ENCODE results near the gene ENPP7.
A peak's percentile ranks its signal among the peaks of the same experiment; 100 is the strongest.

ENPP7 gene

DNA sequence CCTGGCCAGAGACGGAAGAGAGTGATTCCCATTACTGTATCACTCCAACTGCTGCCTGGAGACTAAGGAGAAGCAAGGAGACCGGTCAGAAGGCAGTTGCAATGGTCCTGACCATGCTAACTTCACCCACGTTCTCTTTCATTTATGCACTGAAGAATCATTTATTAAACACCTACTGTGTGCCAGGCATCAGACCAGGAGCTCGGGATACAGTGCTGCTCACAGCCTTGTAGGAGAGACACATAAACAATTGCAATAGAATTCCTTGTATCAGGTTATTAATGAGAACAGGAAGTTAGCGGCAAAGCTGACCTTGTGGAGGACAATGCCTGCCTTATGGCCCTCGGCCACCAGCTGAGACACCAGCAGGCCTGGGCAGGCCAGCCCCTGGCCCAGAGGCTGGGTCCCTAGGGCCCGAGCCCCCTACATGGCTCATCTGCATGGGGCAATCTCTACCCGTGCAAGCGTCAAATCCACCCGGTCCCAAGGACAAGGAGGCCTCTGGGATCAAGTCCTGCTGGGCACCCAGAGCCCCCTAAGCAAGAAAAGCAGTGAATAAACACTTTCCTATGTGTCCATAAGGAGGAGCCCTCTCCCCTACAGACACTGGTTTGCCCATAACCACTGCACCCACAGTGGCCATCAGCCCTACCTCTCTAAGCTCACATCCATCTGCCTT is 8.6 kb upstream of the ENPP7 start:
- TF ChIP-seq CTCF (IDR thresholded peaks at IDR 0.05; ENCODE audit: insufficient read depth, low read depth, low read length, missing control alignments), result no peak
- no peak overlapping the region for H3K4me3 ChIP-seq (ENCODE audit: low read length)
- no peak for DNase-seq (ENCODE audit: low read depth)

DNA sequence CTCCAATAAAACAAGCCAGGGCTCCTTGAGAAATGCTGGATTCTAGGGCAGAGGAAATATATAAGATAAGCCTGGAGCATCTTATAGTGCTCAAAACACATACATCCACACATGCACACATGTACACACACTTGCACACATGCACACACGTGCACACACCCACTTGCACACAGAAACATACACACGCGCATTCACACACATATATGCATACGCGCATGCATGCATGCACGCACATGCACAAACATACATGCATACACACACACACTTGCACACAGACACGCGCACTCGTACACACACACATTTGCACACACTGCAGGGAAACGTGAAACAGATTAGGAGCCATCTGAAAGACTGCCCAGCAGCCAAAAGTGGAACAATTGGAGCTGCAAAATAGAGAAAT is 8.0 kb upstream of the ENPP7 start:
- no peak overlapping the region for H3K4me3 ChIP-seq (ENCODE audit: low read length)
- no peak for DNase-seq (ENCODE audit: low read depth)
- TF ChIP-seq CTCF (IDR thresholded peaks at IDR 0.05; ENCODE audit: insufficient read depth, low read depth, low read length, missing control alignments), result no peak

- peak overlapping the region; percentile 32 for H3K4me3 ChIP-seq (ENCODE audit: low read length)
- peak; percentile 84 for DNase-seq (ENCODE audit: low read depth)
- TF ChIP-seq CTCF (IDR thresholded peaks at IDR 0.05; ENCODE audit: insufficient read depth, low read depth, low read length, missing control alignments), result no peak
These were observed 2.4 kb upstream of the ENPP7 start for GRCh38 chr17:79728169-79728907.

DNA sequence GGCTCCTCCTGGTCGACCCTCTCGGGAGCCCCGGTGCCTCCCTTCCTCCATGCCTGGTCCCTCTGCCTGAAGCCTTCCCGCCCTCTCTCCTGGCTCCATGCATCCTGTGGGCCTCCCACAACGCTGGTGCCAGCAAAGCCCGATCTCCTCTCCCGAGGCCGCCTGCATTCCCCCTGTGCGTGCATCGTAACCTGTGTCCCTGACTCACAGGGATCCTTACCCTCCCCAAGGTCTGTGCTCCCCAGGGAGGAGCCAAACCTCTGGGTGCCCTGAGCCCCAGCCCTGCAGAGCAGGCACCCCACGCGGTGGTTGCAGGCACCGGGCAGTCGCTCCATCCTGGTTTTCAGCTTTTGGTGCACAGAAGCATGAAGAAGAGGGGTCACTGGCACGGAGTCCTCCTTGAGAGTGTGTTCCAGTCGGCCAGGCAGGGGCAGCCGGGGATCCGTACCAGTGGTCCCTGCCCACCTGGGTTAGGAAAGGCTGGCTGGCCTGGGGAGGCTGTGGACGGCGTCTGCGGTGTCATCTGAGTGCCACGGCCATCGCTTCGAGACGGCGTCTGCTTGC is 1.8 kb upstream of the ENPP7 start:
- TF ChIP-seq CTCF (IDR thresholded peaks at IDR 0.05; ENCODE audit: insufficient read depth, low read depth, low read length, missing control alignments), result no peak
- no peak overlapping the region for H3K4me3 ChIP-seq (ENCODE audit: low read length)
- DNase-seq (ENCODE audit: low read depth), result no peak

DNA sequence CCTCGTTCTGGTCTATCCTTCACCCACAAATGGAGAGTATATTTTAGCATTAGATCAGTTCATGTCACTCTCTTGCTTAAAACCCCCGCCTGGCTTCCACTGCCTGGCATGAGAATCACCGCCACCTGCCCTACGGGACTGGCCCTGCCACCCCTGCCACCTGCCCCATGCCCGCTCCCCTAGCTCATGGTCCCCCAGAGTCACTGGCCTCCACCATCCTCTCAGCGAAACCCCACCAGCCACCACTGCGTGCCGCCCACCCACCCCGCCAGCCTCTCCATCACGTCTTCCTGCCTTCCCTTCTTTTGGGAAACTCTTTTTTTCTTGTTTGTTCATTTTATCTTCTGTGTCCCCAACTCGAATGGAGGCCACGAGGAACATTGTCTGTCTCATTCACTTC is 982 bp upstream of the ENPP7 start:
- no peak for TF ChIP-seq CTCF (IDR thresholded peaks at IDR 0.05; ENCODE audit: insufficient read depth, low read depth, low read length, missing control alignments)
- no peak for DNase-seq (ENCODE audit: low read depth)

DNA sequence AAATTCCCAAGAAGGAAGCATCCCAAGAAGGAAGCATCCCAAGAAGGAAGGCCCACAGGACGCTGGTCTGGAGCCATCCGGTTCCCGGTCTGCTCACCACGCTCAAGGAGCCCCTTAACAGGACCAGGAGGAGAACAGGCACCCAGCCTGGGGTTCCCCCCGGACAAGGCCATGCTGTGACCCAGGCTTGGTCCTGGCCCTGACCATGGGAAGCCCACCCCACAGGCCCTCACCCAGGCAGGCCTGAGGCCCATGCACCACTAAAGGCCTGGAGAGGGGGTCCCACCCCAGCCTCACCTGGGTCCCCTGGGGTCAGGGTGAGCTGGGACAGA is 340 bp upstream of the ENPP7 start:
- no peak for TF ChIP-seq CTCF (IDR thresholded peaks at IDR 0.05; ENCODE audit: insufficient read depth, low read depth, low read length, missing control alignments)
- H3K4me3 ChIP-seq (ENCODE audit: low read length), result no peak overlapping the region
- DNase-seq (ENCODE audit: low read depth), result no peak

More for the DNA sequence above, 982 bp upstream of the ENPP7 start:
- H3K4me3 ChIP-seq (ENCODE audit: low read length), result no peak overlapping the region

Measured in epithelial cell of esophagus (primary cell).